CD4-positive, alpha-beta T cell (primary cell): ENCODE measurements around the gene ST6GAL2. TPM values are rescaled to one million over a fixed set of nuclear protein-coding genes. Genes with fewer than 3 reads are reported as not detected.

Experiments used
- ATAC-seq: fragments of 200-7000 bp; cut with Tn5 transposase; one replicate; pipeline ENCODE4 v1.10.0; 2022; ENCODE audit warnings: mild to moderate bottlenecking; ENCODE audit not compliant: poor library complexity
- CTCF ChIA-PET: fragments of 350-600 bp; sonication (Branson Sonifier 250); formaldehyde crosslinking; loops from one replicate; lab custom pipeline; 2021; ENCODE audit warnings: antibody characterized with exemption, inconsistent platforms; lab: Charles Lee
- POLR2A ChIA-PET: fragments of 350-600 bp; sonication (Branson Sonifier 250); formaldehyde crosslinking; loops from one replicate; lab custom pipeline; 2021; ENCODE audit warnings: antibody characterized with exemption, inconsistent platforms; lab: Charles Lee
- DNase-seq, 14 experiments: peaks; one replicate each; pipeline ENCODE4 v3.0.0-alpha.2; 2013 to 2020; ENCODE audit warnings: mixed read lengths in 2 of 14
- H3K27ac ChIP-seq, 2 donors: one replicate each; pipeline versions ENCODE4 v1.5.1 to v1.7.0; 2013; ENCODE audit warnings: low read length in 2 of 2, low read depth in 1 of 2, mild to moderate bottlenecking in 1 of 2
- H3K27me3 ChIP-seq, 2 experiments: 1 replicate in 1 of 2; 2 replicates in 1 of 2; pipeline versions ENCODE4 v1.6.1 to v1.7.0; 2013; ENCODE audit warnings: low read length in 2 of 2, control low read depth in 1 of 2, mild to moderate bottlenecking in 1 of 2, moderate library complexity in 1 of 2; ENCODE audit not compliant: insufficient read depth in 2 of 2, control insufficient read depth in 1 of 2
- H3K36me3 ChIP-seq: one replicate; pipeline ENCODE4 v1.6.1; 2013; ENCODE audit warnings: low read length, control low read depth; ENCODE audit not compliant: insufficient read depth
- H3K4me1 ChIP-seq: one replicate; pipeline ENCODE4 v1.6.1; 2013; ENCODE audit warnings: low read length, control low read depth; ENCODE audit not compliant: insufficient read depth
- H3K4me3 ChIP-seq: one replicate; pipeline ENCODE4 v1.5.1; 2013; ENCODE audit warnings: mild to moderate bottlenecking, low read length, moderate library complexity
- H3K9me3 ChIP-seq, 2 experiments: 1 replicate in 1 of 2; 2 replicates in 1 of 2; pipeline versions ENCODE4 v1.6.1 to v1.7.0; 2013; ENCODE audit warnings: low read length in 2 of 2, mild to moderate bottlenecking in 2 of 2, control low read depth in 1 of 2, moderate library complexity in 1 of 2; ENCODE audit not compliant: control insufficient read depth in 1 of 2, insufficient read depth in 1 of 2
- H3K27ac Mint-ChIP-seq: one replicate; pipeline ENCODE4 v1.8.0; 2020; ENCODE audit warnings: mixed read lengths
- H3K27me3 Mint-ChIP-seq: one replicate; pipeline ENCODE4 v1.8.0; 2021; ENCODE audit warnings: mixed read lengths
- H3K36me3 Mint-ChIP-seq: one replicate; pipeline ENCODE4 v1.8.0; 2021; ENCODE audit warnings: low read depth, mixed read lengths
- H3K4me1 Mint-ChIP-seq: one replicate; pipeline ENCODE4 v1.8.0; 2021; ENCODE audit warnings: low read depth, mixed read lengths
- H3K4me3 Mint-ChIP-seq: one replicate; pipeline ENCODE4 v1.8.0; 2020; ENCODE audit warnings: mild to moderate bottlenecking, mixed read lengths
- H3K9me3 Mint-ChIP-seq: one replicate; pipeline ENCODE4 v1.8.0; 2020; ENCODE audit warnings: mixed read lengths
- intact Hi-C, 2 experiments: fragments of 100-400 bp; cut with DNase I in 1 of 2; cut with micrococcal nuclease in 1 of 2; formaldehyde crosslinking; loops; one replicate each; pipeline versions ENCODE4 v1.15.1 to v1.9.0; 2023 to 2025; cut with DNase I, micrococcal nuclease
- total RNA-seq, 174 experiments: library from RNA in 2 of 174; stranded (reverse) in 2 of 174; gene quantifications; one replicate each; pipeline ENCODE4 v1.2.3 and lab custom pipeline; 2021 to 2026
- TF ChIP-seq, protein P1 (sequence below): fragments of 200-600 bp; IDR thresholded peaks from one replicate; pipeline ENCODE4 v1.8.0; 2022; ENCODE audit warnings: antibody characterized with exemption, mild to moderate bottlenecking

ST6GAL2 gene
- total RNA-seq, 2 experiments from 2014 or later, result not detected

- Mint-ChIP-seq H3K27ac (no peak overlapping the region), H3K36me3 (no peaks in the 10 kb centered on the region), H3K9me3 (peaks cover 2% of the 10 kb centered on the region), H3K27me3 (peaks cover 20% of the 10 kb centered on the region), H3K4me1 (no peaks in the 10 kb centered on the region), H3K4me3 (no peak overlapping the region)
- CTCF ChIA-PET, result no interaction called here
- Histone ChIP-seq H3K4me3 (no peak overlapping the region), H3K27ac (no peak overlapping the region), H3K27me3 (no peaks in the 10 kb centered on the region), H3K36me3 (no peaks in the 10 kb centered on the region), H3K4me1 (no peaks in the 10 kb centered on the region), H3K9me3 (no peaks in the 10 kb centered on the region)
- POLR2A ChIA-PET, result no interaction called here
- intact Hi-C loops, result no loop called here
- DNase-seq, result no peak
- TF ChIP-seq, protein P1, sequence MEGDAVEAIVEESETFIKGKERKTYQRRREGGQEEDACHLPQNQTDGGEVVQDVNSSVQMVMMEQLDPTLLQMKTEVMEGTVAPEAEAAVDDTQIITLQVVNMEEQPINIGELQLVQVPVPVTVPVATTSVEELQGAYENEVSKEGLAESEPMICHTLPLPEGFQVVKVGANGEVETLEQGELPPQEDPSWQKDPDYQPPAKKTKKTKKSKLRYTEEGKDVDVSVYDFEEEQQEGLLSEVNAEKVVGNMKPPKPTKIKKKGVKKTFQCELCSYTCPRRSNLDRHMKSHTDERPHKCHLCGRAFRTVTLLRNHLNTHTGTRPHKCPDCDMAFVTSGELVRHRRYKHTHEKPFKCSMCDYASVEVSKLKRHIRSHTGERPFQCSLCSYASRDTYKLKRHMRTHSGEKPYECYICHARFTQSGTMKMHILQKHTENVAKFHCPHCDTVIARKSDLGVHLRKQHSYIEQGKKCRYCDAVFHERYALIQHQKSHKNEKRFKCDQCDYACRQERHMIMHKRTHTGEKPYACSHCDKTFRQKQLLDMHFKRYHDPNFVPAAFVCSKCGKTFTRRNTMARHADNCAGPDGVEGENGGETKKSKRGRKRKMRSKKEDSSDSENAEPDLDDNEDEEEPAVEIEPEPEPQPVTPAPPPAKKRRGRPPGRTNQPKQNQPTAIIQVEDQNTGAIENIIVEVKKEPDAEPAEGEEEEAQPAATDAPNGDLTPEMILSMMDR, result no peak
- ATAC-seq, result no peak
These were observed 121.4 kb downstream of the ST6GAL2 start for GRCh38 chr2:106764614-106765013.

GRCh38 chr2:106759966-106760365 lies 126.0 kb downstream of the ST6GAL2 start:
- ChIA-PET CTCF (no interaction called here), POLR2A (no interaction called here)
- Histone ChIP-seq H3K36me3 (no peaks in the 10 kb centered on the region), H3K4me1 (no peaks in the 10 kb centered on the region), H3K27me3 (no peaks in the 10 kb centered on the region), H3K9me3 (no peaks in the 10 kb centered on the region), H3K4me3 (no peak overlapping the region), H3K27ac (no peak overlapping the region)
- ATAC-seq, result no peak
- no peak for DNase-seq
- no peaks in the 10 kb centered on the region for H3K4me1 Mint-ChIP-seq
- H3K4me3 Mint-ChIP-seq, result no peak overlapping the region
- intact Hi-C loops, result no loop called here
- no peaks in the 10 kb centered on the region for H3K36me3 Mint-ChIP-seq
- TF ChIP-seq, protein P1, result no peak
- H3K27me3 Mint-ChIP-seq, result peaks cover 20% of the 10 kb centered on the region
- H3K9me3 Mint-ChIP-seq, result peaks cover 2% of the 10 kb centered on the region
- no peak overlapping the region for H3K27ac Mint-ChIP-seq

GRCh38 chr2:106758901-106759497 lies 127.0 kb downstream of the ST6GAL2 start:
- no peaks in the 10 kb centered on the region for H3K4me1 Mint-ChIP-seq
- Histone ChIP-seq H3K9me3 (no peaks in the 10 kb centered on the region), H3K27me3 (no peaks in the 10 kb centered on the region), H3K4me3 (no peak overlapping the region), H3K36me3 (no peaks in the 10 kb centered on the region), H3K27ac (no peak overlapping the region), H3K4me1 (no peaks in the 10 kb centered on the region)
- ChIA-PET POLR2A (no interaction called here), CTCF (no interaction called here)
- H3K4me3 Mint-ChIP-seq, result no peak overlapping the region
- H3K27me3 Mint-ChIP-seq, result peaks cover 20% of the 10 kb centered on the region
- H3K36me3 Mint-ChIP-seq, result no peaks in the 10 kb centered on the region
- H3K9me3 Mint-ChIP-seq, result peaks cover 2% of the 10 kb centered on the region
- TF ChIP-seq, protein P1, result no peak
- H3K27ac Mint-ChIP-seq, result no peak overlapping the region
- intact Hi-C loops, result no loop called here
- ATAC-seq (no peak), DNase-seq (no peak)
